HG02610 (cell line): ENCODE measurements around the gene RARG.
"Not testable (repeated sequence)": the region's sequence is repeated elsewhere in the genome, so short reads cannot be mapped to it uniquely, and the experiment has no call there.

ENCODE experiments used
- ATAC-seq: cut with Tn5 transposase; IDR thresholded peaks from one replicate; pipeline ENCODE4 v1.9.1; 2021; ENCODE audit warnings: mild to moderate bottlenecking, moderate library complexity; ENCODE audit not compliant: unreplicated experiment

Gene RARG

GRCh38 chr12:53173085-53173715 lies 58.8 kb downstream of the RARG start:
- ATAC-seq, result no peak

DNA sequence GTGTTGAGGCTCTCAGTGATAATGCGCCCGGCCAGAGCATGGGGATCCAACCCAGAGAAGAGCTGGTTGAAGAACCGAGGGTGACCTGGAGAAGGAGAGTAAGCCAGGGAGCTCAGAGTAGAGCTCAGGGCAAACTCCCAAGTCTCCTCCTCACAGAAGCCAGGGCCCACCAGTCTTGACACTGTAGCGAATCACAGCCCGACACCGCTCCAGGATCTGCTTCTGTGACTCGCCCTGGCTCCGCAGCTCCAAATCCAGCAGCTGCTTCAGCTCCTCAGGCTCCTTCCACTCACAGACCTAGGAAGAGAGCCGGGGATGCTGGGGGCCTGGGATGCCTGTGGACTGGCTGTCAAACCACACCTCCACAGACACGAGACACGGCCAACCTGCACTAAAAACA lies 59.7 kb downstream of the RARG start:
- ATAC-seq, result no peak

DNA sequence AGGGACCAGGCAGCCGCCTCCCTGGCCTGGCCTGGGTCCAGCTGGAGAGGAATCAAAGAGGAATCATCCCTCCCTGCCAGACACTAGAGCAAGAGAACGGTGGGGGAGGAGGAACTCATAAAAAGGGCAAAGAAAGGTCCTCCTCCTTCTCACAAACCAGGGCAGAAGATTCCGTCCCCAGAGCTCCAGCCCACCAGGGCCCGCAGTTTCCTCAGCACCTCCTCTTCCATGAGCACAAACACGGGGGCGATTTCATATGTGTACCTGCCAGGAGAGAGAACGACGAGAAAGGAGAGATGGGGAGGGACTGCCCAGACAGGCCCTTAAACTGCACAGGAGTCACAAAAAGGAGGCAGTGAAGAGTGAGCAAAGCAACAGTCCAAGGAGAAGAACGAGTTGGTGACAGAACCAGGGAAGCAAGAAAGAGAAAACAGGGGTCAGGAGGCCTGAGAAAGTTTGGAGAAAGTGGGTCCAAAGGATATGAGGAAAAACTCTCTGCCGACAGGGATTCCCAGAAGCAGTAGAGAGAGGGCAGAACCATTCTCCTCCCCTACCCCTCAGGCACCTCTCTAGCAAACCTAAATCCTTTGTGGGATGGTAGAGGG lies 60.2 kb downstream of the RARG start:
- no peak for ATAC-seq

GRCh38 chr12:53170876-53171724 lies 60.9 kb downstream of the RARG start:
- ATAC-seq, result no peak

DNA sequence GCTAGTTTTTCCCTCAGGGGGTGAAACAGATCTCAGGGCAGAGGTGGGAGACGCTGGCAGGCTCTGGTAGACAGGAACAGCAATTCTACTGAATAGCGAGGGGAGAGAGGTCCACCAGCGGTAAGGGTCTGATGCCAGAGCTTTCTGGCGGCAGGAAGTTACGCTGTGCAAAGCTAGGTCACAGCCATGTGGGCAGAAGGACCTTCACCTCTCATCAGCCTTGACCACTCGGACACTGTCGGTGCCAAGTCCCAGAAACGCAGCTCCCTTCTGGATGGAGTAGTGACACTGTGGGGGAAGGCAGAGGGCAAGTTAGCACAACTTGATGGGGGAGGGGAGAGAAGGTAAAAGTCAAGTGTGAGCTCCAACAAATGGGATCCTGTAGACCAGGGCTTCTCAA lies 61.8 kb downstream of the RARG start:
- ATAC-seq, result no peak

DNA sequence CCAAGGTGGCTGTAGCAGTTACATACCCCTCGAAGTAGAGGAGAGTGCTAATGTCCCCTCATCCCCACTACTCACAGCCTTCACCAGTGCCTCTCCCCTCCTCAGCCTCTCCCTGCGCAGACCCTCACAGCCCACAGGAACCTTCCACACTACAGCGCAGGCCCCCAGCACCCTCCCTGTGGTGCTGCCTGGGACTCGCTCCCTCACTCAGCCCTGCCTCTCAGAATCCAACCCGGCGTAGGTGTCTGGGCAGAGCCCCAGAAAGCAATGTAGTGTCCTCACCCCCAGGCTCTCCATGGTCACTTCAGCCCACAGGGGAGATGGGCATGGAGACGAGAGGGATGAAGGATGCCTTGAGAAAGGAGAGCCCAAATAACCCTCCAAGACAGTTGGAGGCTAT lies 62.4 kb downstream of the RARG start:
- no peak for ATAC-seq

GRCh38 chr12:53166837-53167236 lies 65.2 kb downstream of the RARG start:
- ATAC-seq, result no peak

- not testable (repeated sequence) for ATAC-seq
Measured at GRCh38 chr12:53163008-53163407, 69.0 kb downstream of the RARG start.

- no peak for ATAC-seq
Measured at GRCh38 chr12:53161119-53161911, 70.7 kb downstream of the RARG start.

DNA sequence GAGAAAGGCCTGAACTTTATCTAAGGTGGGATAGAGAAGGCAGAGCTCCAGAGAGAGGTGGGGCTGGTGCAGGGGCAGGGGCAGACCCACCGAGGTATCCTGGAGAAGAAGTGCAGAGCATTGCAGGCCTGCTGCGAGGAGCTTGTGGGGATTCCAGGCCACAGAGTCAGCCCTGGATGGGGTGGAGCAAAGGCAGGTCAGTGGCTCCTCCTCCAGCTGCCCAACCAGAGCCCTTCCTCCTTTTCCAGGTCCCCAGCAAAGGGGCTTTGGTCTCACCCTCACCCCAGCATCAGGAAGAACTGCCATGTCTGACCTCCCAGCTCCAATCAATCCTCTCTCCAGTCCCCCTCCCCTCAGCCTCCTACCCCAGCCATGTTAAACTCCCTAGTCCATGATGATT lies 71.3 kb downstream of the RARG start:
- no peak for ATAC-seq
